CD14-positive monocyte (primary cell): ENCODE measurements around the gene PRKAR1B. TPM values are rescaled to one million over a fixed set of nuclear protein-coding genes. Genes with fewer than 3 reads are reported as not detected.

Experiments used
- DNase-seq, 3 donors: peaks; one replicate each; pipeline ENCODE4 v3.0.0-alpha.2; 2011 to 2022
- H2AFZ ChIP-seq: 2 replicates; pipeline ENCODE4 v1.6.0; 2012; ENCODE audit warnings: mild to moderate bottlenecking, low read depth, low read length, inconsistent platforms; ENCODE audit not compliant: insufficient read depth, poor library complexity, severe bottlenecking
- H3K27ac ChIP-seq, 2 donors: 1 replicate in 1 of 2; 2 replicates in 1 of 2; pipeline ENCODE4 v1.5.1; 2012 to 2013; ENCODE audit warnings: low read length in 2 of 2, control low read depth in 1 of 2, inconsistent platforms in 1 of 2, low read depth in 1 of 2, mild to moderate bottlenecking in 1 of 2
- H3K27me3 ChIP-seq, 2 donors: one replicate each; pipeline versions ENCODE4 v1.6.0 to v1.6.1; 2011 to 2013; ENCODE audit warnings: low read length in 2 of 2; ENCODE audit not compliant: control insufficient read depth in 2 of 2, insufficient read depth in 2 of 2
- H3K36me3 ChIP-seq, 2 donors: replicated peaks in 1 of 2; 1 replicate in 1 of 2; 2 replicates in 1 of 2; pipeline versions ENCODE4 v1.5.1 to v1.6.1; 2012 to 2013; ENCODE audit warnings: low read length in 2 of 2, control low read depth in 1 of 2, inconsistent platforms in 1 of 2, mild to moderate bottlenecking in 1 of 2; ENCODE audit not compliant: insufficient read depth in 2 of 2, control insufficient read depth in 1 of 2
- H3K4me1 ChIP-seq, 2 donors: 1 replicate in 1 of 2; 2 replicates in 1 of 2; pipeline versions ENCODE4 v1.5.1 to v1.6.1; 2012 to 2013; ENCODE audit warnings: low read length in 2 of 2, control low read depth in 1 of 2, inconsistent platforms in 1 of 2, mild to moderate bottlenecking in 1 of 2, moderate library complexity in 1 of 2; ENCODE audit not compliant: insufficient read depth in 2 of 2, control insufficient read depth in 1 of 2
- H3K4me2 ChIP-seq: replicated peaks from 2 replicates; pipeline ENCODE3; 2012; ENCODE audit warnings: low read length, moderate library complexity, mild to moderate bottlenecking; ENCODE audit not compliant: poor library complexity, severe bottlenecking; ENCODE audit errors: extremely low read depth
- H3K4me3 ChIP-seq, 3 experiments: fragments of 200-600 bp in 1 of 3; sonication (generic) in 1 of 3; replicated peaks in 1 of 3; 1 replicate in 2 of 3; 2 replicates in 1 of 3; pipeline ENCODE4 v1.5.1; 2011 to 2013; ENCODE audit warnings: low read length in 3 of 3, mild to moderate bottlenecking in 3 of 3, control low read depth in 2 of 3, low read depth in 2 of 3, inconsistent platforms in 1 of 3, moderate library complexity in 1 of 3
- H3K79me2 ChIP-seq: 2 replicates; pipeline ENCODE4 v1.6.0; 2012; ENCODE audit warnings: mild to moderate bottlenecking, control low read depth, inconsistent platforms, low read length, moderate library complexity; ENCODE audit not compliant: insufficient read depth
- H3K9ac ChIP-seq: 2 replicates; pipeline ENCODE4 v1.6.0; 2017; ENCODE audit warnings: low read length, mild to moderate bottlenecking; ENCODE audit not compliant: insufficient read depth, poor library complexity, severe bottlenecking
- H3K9me3 ChIP-seq, 2 donors: replicated peaks in 1 of 2; 1 replicate in 1 of 2; 2 replicates in 1 of 2; pipeline versions ENCODE4 v1.5.1 to v1.6.1; 2012 to 2013; ENCODE audit warnings: low read length in 2 of 2, control low read depth in 1 of 2; ENCODE audit not compliant: control insufficient read depth in 1 of 2, insufficient read depth in 1 of 2
- H4K20me1 ChIP-seq: 2 replicates; pipeline ENCODE4 v1.6.0; 2012; ENCODE audit warnings: mild to moderate bottlenecking, low read length, control low read depth, moderate library complexity; ENCODE audit not compliant: insufficient read depth
- H3K27ac Mint-ChIP-seq, 7 donors: one replicate each; pipeline ENCODE4 v1.8.0; 2020; ENCODE audit warnings: mild to moderate bottlenecking in 7 of 7, mixed read lengths in 7 of 7, moderate library complexity in 6 of 7, inconsistent platforms in 2 of 7
- H3K27me3 Mint-ChIP-seq, 3 donors: one replicate each; pipeline ENCODE4 v1.8.0; 2021 to 2022; ENCODE audit warnings: low read depth in 3 of 3, mild to moderate bottlenecking in 3 of 3, mixed read lengths in 3 of 3, moderate library complexity in 3 of 3, inconsistent platforms in 1 of 3
- H3K36me3 Mint-ChIP-seq, 2 donors: one replicate each; pipeline ENCODE4 v1.8.0; 2020; ENCODE audit warnings: mixed read lengths in 2 of 2, inconsistent platforms in 1 of 2, mild to moderate bottlenecking in 1 of 2
- H3K4me1 Mint-ChIP-seq: one replicate; pipeline ENCODE4 v1.8.0; 2020; ENCODE audit warnings: mild to moderate bottlenecking, mixed read lengths
- H3K4me3 Mint-ChIP-seq, 2 donors: one replicate each; pipeline ENCODE4 v1.8.0; 2020; ENCODE audit warnings: mild to moderate bottlenecking in 2 of 2, mixed read lengths in 2 of 2, moderate library complexity in 1 of 2
- H3K9me3 Mint-ChIP-seq, 7 donors: one replicate each; pipeline ENCODE4 v1.8.0; 2020 to 2022; ENCODE audit warnings: mixed read lengths in 7 of 7, mild to moderate bottlenecking in 6 of 7, moderate library complexity in 6 of 7, inconsistent platforms in 2 of 7
- WGBS: methylation state at CpG from one replicate; pipeline ENCODE4 v1.1.5; 2013; ENCODE audit warnings: missing lambda C conversion rate; ENCODE audit not compliant: insufficient coverage; 5-methylcytosine and 5-hydroxymethylcytosine counted together
- intact Hi-C, 2 donors: fragments of 100-400 bp; cut with micrococcal nuclease; formaldehyde crosslinking; loops; one replicate each; pipeline versions ENCODE4 v1.15.0 to v1.15.1; 2023
- polyA plus RNA-seq, 3 donors: library from polyadenylated mRNA; depleted of rRNA in 1 of 3; unstranded in 2 of 3; stranded (reverse) in 1 of 3; fragments of 300-500 nt in 2 of 3; fragments of >200 nt in 1 of 3; fragmentation: Illumina TruSeq in 2 of 3; gene quantifications; 1 replicate in 2 of 3; 2 replicates in 1 of 3; pipeline ENCODE4 v1.2.3, GENCODE V29; 2012 to 2021
- TF ChIP-seq, protein P1 (sequence below): fragments of 200-600 bp; IDR thresholded peaks from one replicate; pipeline ENCODE4 v1.8.0; 2022; ENCODE audit warnings: antibody characterized with exemption, mild to moderate bottlenecking

The PRKAR1B gene
- polyA plus RNA-seq, 3 donors: 0.94 to 2.1 (median 1.1) TPM

DNA sequence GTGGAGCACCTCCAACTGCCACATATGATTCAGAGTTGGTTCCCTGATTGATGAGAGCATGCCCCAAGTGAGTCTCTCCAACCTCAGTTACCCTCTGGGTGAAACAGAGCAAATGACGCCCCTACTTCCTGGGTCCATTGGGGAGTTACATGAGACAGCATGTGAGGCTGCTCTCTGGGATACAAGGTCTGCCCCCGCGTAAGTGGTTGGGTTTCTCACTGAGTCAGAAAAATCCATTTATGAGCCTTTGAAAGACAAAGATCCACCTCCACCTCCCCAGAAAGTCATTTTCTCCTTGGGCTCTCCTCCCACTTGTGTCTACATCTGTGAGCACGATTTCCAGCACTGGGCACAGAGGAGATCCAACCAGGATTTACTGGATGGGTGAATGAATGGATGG, 71.3 kb downstream of the PRKAR1B start:
- Histone ChIP-seq H3K36me3 (no peaks in the 10 kb centered on the region), H4K20me1 (no peaks in the 10 kb centered on the region), H3K27me3 (no peaks in the 10 kb centered on the region), H3K4me3 (no peak overlapping the region), H3K4me1 (no peaks in the 10 kb centered on the region), H3K27ac (no peak overlapping the region), H3K9ac (no peak overlapping the region), H2AFZ (no peak overlapping the region), H3K4me2 (no peak overlapping the region), H3K79me2 (no peaks in the 10 kb centered on the region), H3K9me3 (peaks cover 16 to 38% of the 10 kb centered on the region in 2 donors)
- no CpG with 5 or more reads among the region's 4 CpGs for WGBS
- Mint-ChIP-seq H3K4me3 (no peak overlapping the region), H3K36me3 (no peaks in the 10 kb centered on the region), H3K27me3 (no peaks in the 10 kb centered on the region), H3K9me3 (peaks cover 4 to 24% (median 14%) of the 10 kb centered on the region in 7 donors), H3K27ac (no peak overlapping the region), H3K4me1 (no peaks in the 10 kb centered on the region)
- TF ChIP-seq, protein P1, sequence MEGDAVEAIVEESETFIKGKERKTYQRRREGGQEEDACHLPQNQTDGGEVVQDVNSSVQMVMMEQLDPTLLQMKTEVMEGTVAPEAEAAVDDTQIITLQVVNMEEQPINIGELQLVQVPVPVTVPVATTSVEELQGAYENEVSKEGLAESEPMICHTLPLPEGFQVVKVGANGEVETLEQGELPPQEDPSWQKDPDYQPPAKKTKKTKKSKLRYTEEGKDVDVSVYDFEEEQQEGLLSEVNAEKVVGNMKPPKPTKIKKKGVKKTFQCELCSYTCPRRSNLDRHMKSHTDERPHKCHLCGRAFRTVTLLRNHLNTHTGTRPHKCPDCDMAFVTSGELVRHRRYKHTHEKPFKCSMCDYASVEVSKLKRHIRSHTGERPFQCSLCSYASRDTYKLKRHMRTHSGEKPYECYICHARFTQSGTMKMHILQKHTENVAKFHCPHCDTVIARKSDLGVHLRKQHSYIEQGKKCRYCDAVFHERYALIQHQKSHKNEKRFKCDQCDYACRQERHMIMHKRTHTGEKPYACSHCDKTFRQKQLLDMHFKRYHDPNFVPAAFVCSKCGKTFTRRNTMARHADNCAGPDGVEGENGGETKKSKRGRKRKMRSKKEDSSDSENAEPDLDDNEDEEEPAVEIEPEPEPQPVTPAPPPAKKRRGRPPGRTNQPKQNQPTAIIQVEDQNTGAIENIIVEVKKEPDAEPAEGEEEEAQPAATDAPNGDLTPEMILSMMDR: no peak
- intact Hi-C loops: no loop called here
- DNase-seq: no peak

DNA sequence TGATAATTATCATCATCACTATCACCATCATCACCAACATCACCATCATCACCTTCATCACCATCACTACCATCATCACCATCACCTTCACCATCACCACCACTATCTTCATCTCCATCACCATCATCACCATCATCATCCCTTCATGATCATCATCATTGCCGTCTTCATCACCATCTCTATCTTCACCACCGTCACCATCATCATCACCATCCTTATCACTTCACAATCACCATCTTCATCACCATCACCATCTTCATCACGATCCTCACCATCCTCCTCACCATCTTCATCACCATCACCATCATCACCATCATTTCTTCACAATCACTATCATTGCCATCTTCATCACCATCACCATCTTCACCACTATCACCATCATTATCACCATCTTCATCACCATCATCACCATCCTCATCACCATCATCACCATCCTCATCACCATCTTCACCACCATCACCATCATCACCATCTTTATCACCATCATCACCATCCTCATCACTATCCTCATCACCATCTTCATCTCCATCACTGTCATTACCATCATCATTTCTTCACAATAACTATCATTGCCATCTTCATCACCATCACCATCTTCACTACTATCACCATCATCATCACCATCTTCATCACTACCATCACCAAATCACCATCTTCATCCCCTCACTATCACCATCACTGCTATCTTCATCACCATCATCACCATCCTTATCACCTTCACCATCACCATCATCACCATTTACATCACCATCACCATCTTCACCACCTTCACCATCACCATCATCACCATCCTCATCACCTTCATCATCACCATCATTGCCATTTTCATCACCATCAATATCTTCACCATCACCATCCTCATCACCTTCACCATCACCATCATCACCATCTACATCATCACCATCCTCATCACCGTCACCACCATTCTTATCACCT, 73.0 kb downstream of the PRKAR1B start:
- no peaks in the 10 kb centered on the region for H4K20me1 ChIP-seq
- intact Hi-C loops: no loop called here
- whole genome bisulfite sequencing: 99% methylated on average over 4 of the region's 4 CpGs

More for the DNA sequence above, 73.0 kb downstream of the PRKAR1B start:
- TF ChIP-seq, protein P1: no peak
- no peak overlapping the region for H3K9ac ChIP-seq
- Mint-ChIP-seq H3K27me3 (no peaks in the 10 kb centered on the region), H3K4me3 (no peak overlapping the region), H3K36me3 (no peaks in the 10 kb centered on the region), H3K27ac (no peak overlapping the region), H3K9me3 (peaks cover 2 to 24% (median 10%) of the 10 kb centered on the region in 7 donors), H3K4me1 (no peaks in the 10 kb centered on the region)
- no peak overlapping the region for H3K27ac ChIP-seq
- H3K4me2 ChIP-seq: no peak overlapping the region
- H3K9me3 ChIP-seq: peaks cover 16 to 36% of the 10 kb centered on the region in 2 donors
- H2AFZ ChIP-seq: no peak overlapping the region
- H3K4me1 ChIP-seq: no peaks in the 10 kb centered on the region
- H3K27me3 ChIP-seq: no peaks in the 10 kb centered on the region
- no peak for DNase-seq
- no peaks in the 10 kb centered on the region for H3K79me2 ChIP-seq
- no peak overlapping the region for H3K4me3 ChIP-seq
- no peaks in the 10 kb centered on the region for H3K36me3 ChIP-seq
